SJCRH30 (cell line): Measurements from ENCODE around the gene ITCH. TPM values are rescaled to one million over a fixed set of nuclear protein-coding genes. Genes with fewer than 3 reads are reported as not detected.
A peak's percentile ranks its signal among the peaks of the same experiment; 100 is the strongest.
"Not testable (repeated sequence)": the region's sequence is repeated elsewhere in the genome, so short reads cannot be mapped to it uniquely, and the experiment has no call there.

Experiments used
- DNase-seq, 2 experiments: peaks; one replicate each; pipeline ENCODE4 v3.0.0-alpha.2; 2015 to 2020
- H3K27ac ChIP-seq: fragments of 250-450 bp; sonication (Bioruptor Pico); 2 replicates; pipeline ENCODE4 v1.5.1; 2020; ENCODE audit warnings: mild to moderate bottlenecking, moderate library complexity
- H3K27me3 ChIP-seq: fragments of 250-450 bp; sonication (Bioruptor Pico); 2 replicates; pipeline ENCODE4 v1.5.1; 2020; ENCODE audit warnings: mild to moderate bottlenecking, moderate library complexity
- H3K36me3 ChIP-seq: fragments of 250-450 bp; sonication (Bioruptor Pico); 2 replicates; pipeline ENCODE4 v1.5.1; 2020; ENCODE audit warnings: mild to moderate bottlenecking, moderate library complexity
- H3K4me1 ChIP-seq: fragments of 250-450 bp; sonication (Bioruptor Pico); 2 replicates; pipeline ENCODE4 v1.5.1; 2020; ENCODE audit warnings: mild to moderate bottlenecking, moderate library complexity
- H3K4me3 ChIP-seq: fragments of 250-450 bp; sonication (Bioruptor Pico); 2 replicates; pipeline ENCODE4 v1.5.1; 2020; ENCODE audit warnings: mild to moderate bottlenecking, moderate library complexity
- H3K9me3 ChIP-seq: fragments of 250-450 bp; sonication (Bioruptor Pico); replicated peaks from 2 replicates; pipeline ENCODE4 v1.5.1; 2020; ENCODE audit warnings: mild to moderate bottlenecking, moderate library complexity
- total RNA-seq: library from RNA; depleted of rRNA; stranded (reverse); fragments of >200 nt; shearing (Covaris generic); gene quantifications from 2 replicates; pipeline ENCODE4 v1.2.3, GENCODE V29; 2014

The ITCH gene
- total RNA-seq, 1 experiment from 2014 or later: 91.1 TPM

- Histone ChIP-seq H3K27me3 (no peaks in the 10 kb centered on the region), H3K9me3 (no peaks in the 10 kb centered on the region), H3K4me1 (peaks cover 52% of the 10 kb centered on the region), H3K27ac (peak overlapping the region; percentile 8; the same call in 1 of the 2 replicates), H3K4me3 (no peak overlapping the region), H3K36me3 (peaks cover 53% of the 10 kb centered on the region)
- DNase-seq: peak; percentile 40 to 77
These were observed 109.3 kb downstream of the ITCH start for GRCh38 chr20:34472246-34472925.

DNA sequence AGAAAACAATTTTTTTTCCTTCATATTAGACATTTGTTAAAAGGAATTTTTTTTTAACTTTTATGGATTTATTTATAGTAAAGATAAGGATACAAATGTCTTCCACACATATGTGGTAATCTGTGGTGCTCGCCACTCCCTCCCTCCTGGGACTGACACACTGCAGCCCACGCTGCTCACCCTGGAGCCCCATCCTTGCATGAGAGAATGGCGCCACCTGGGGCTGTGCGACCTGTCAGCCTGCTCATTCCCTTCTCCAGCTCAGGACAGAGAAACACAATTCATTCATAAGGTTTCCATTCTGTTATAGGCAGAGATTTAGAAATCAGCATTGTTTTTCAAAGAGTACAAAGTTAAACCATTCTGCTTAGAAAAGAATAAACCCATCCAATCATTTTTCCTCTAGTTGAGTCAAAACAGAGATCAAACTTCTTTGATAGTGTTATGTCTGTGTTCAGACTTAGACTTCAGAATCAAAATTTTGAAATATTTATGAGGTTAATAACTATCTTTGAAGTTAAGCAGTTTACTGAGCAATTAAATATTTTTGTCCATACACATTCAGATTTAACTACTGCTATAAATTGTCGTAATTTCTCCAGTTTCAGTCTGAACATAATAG is 110.3 kb downstream of the ITCH start:
- Histone ChIP-seq H3K4me3 (no peak overlapping the region), H3K36me3 (peaks cover 63% of the 10 kb centered on the region), H3K4me1 (peaks cover 48% of the 10 kb centered on the region), H3K27ac (peak overlapping the region; percentile 8; the same call in 1 of the 2 replicates), H3K9me3 (no peaks in the 10 kb centered on the region), H3K27me3 (no peaks in the 10 kb centered on the region)
- DNase-seq: peak; percentile 67 to 71

- no peaks in the 10 kb centered on the region for H3K9me3 ChIP-seq
- no peak overlapping the region for H3K27ac ChIP-seq
- H3K36me3 ChIP-seq: peaks cover 75% of the 10 kb centered on the region
- no peak for DNase-seq
- H3K4me1 ChIP-seq: peaks cover 23% of the 10 kb centered on the region
- H3K4me3 ChIP-seq: no peak overlapping the region
- H3K27me3 ChIP-seq: no peaks in the 10 kb centered on the region
These were observed 113.1 kb downstream of the ITCH start for GRCh38 chr20:34475979-34476736.

GRCh38 chr20:34479627-34480026 is 116.6 kb downstream of the ITCH start:
- no peak overlapping the region for H3K27ac ChIP-seq
- no peak for DNase-seq
- peaks cover 86% of the 10 kb centered on the region for H3K36me3 ChIP-seq
- no peaks in the 10 kb centered on the region for H3K27me3 ChIP-seq
- peaks cover 14% of the 10 kb centered on the region for H3K9me3 ChIP-seq
- H3K4me3 ChIP-seq: no peak overlapping the region
- no peaks in the 10 kb centered on the region for H3K4me1 ChIP-seq

DNA sequence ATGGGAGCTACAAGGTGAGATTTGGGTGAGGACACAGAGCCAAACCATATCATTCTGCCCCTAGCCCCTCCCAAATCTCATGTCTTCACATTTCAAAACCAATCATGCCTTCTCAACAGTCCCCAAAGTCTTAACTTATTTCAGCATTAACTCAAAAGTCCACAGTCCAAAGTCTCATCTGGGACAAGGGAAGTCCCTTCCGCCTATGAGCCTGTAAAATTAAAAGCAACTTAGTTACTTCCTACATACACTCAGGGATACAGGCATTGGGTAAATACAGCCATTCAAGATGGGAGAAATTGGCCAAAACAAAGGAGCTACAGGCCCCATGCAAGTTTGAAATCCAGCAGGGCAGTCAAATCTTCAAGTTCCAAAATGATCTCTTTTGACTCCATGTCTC is 119.1 kb downstream of the ITCH start:
- H3K4me3 ChIP-seq, H3K27me3 ChIP-seq, DNase-seq, H3K4me1 ChIP-seq, H3K27ac ChIP-seq: not testable (repeated sequence)
- Histone ChIP-seq H3K9me3 (peaks cover 14% of the 10 kb centered on the region), H3K36me3 (peaks cover 90% of the 10 kb centered on the region)

GRCh38 chr20:34483585-34484220 is 120.6 kb downstream of the ITCH start:
- H3K4me3 ChIP-seq, H3K27ac ChIP-seq, H3K4me1 ChIP-seq, H3K27me3 ChIP-seq, DNase-seq: not testable (repeated sequence)
- H3K9me3 ChIP-seq: peaks cover 14% of the 10 kb centered on the region
- H3K36me3 ChIP-seq: peaks cover 89% of the 10 kb centered on the region

GRCh38 chr20:34485068-34485634 is 122.1 kb downstream of the ITCH start:
- Histone ChIP-seq H3K4me1 (no peaks in the 10 kb centered on the region), H3K36me3 (peaks cover 89% of the 10 kb centered on the region), H3K27me3 (no peaks in the 10 kb centered on the region), H3K9me3 (peaks cover 14% of the 10 kb centered on the region), H3K4me3 (no peak overlapping the region), H3K27ac (no peak overlapping the region)
- no peak for DNase-seq

DNA sequence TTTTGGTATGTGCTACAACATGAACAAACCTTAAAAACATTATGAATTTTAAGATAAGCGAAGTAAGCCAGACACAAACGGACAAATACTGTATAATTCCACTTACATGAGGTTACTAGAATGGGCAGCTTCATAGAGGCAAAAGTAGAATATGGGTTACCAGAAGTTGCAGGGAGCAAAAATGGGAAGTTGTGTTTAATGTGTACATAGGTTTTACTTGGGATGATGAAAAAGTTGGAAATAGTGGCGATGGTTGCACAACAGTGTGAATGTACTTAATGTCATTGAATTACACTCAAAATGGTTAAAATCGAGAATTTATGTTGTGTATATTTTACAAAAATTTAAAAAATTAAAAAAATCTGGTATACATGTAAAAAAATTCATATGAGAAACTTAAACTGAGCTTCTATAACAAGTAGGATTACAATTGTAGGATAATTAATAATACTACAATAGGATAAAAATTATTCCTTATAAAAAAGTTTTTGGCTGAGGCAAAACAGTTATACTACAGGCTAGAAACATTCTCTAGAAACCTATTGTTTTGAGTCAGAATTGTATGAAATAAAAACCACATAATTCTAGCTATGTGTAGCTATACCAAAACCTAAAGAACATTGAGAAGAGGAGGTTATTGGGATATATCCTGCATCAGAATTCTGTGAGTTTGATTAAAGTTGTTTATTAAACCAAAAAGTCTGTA is 128.3 kb downstream of the ITCH start:
- H3K36me3 ChIP-seq: peaks cover 95% of the 10 kb centered on the region
- DNase-seq: no peak
- no peak overlapping the region for H3K27ac ChIP-seq
- no peak overlapping the region for H3K4me3 ChIP-seq
- no peaks in the 10 kb centered on the region for H3K9me3 ChIP-seq
- H3K4me1 ChIP-seq: 0 out of 2 replicates have a peak, but pooled peaks cover 3% of the 10 kb centered on the region
- H3K27me3 ChIP-seq: no peaks in the 10 kb centered on the region

DNA sequence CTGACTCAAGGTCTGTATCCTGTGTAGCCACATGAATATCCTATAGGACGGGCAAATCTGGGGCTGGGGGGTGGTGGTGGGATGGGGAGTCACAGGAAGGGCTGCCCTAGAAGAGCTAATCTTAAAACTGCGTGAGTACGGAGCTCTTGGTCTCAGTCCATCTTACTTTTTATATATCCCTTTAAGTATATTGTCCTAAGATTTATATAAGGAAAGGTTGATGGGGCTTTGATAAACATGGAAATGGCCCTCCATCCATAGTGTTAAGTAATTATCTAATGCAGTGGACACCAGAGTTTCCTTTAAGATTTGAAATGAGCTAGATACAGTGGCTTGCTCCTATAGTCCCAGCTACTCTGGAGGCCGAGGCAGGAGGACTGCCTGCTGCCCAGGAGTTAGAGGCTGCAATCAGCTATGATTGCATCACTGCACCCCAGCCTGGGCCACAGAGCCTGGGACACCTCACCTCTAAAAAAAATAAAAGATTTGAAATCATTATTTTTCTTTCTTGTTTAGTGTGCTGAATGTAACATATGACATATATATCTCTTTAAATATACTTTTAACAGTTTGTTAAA is 128.9 kb downstream of the ITCH start:
- Histone ChIP-seq H3K9me3 (no peaks in the 10 kb centered on the region), H3K27me3 (no peaks in the 10 kb centered on the region), H3K27ac (no peak overlapping the region), H3K4me1 (0 out of 2 replicates have a peak, but pooled peaks cover 3% of the 10 kb centered on the region), H3K4me3 (no peak overlapping the region), H3K36me3 (peaks cover 95% of the 10 kb centered on the region)
- DNase-seq: no peak

DNA sequence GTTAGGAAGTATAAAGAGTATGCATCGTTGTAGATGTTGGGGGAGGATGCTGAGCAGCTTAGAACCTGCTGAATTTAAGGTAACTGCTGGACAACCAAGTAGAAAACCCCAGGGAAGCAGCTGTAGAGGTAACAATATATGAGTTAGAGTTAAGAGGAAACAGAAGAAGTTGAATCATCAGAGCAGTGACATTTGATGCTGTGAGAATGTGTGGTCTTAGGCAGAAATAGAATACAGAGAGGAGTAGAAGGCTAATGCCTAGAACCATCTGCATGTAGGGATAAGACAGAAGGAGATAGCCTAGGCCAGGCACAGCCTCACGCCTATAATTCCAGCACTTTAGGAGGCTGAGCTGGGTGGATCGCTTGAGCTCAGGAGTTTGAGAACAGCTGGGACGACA is 130.6 kb downstream of the ITCH start:
- peak in 1 of 2 experiments; percentile 40 for DNase-seq
- no peak overlapping the region for H3K27ac ChIP-seq
- H3K9me3 ChIP-seq: no peaks in the 10 kb centered on the region
- H3K4me1 ChIP-seq: 0 out of 2 replicates have a peak, but pooled peaks cover 3% of the 10 kb centered on the region
- H3K36me3 ChIP-seq: peaks cover 96% of the 10 kb centered on the region
- H3K4me3 ChIP-seq: no peak overlapping the region
- H3K27me3 ChIP-seq: no peaks in the 10 kb centered on the region

DNA sequence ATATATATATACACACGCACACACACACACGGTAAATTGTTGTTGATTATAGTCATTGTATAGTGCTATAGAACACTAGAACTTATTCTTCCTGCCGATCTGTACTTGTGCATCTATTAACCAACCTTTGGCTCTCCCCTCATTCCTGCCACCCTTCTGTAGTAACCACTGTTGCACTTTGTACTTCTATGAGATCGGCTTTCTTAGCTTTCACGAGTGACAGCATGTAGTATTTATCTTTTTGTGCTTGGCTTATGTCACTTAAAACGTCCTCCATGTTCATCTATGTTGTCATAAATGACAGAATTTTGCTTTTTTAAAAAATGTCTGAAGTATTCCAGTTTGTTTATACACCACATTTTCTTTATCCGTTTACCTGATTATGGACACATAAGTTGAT is 132.2 kb downstream of the ITCH start:
- Histone ChIP-seq H3K36me3 (peaks cover 90% of the 10 kb centered on the region), H3K4me3 (no peak overlapping the region), H3K9me3 (0 out of 2 replicates have a peak, but pooled peaks cover 3% of the 10 kb centered on the region), H3K27me3 (no peaks in the 10 kb centered on the region), H3K27ac (no peak overlapping the region), H3K4me1 (0 out of 2 replicates have a peak, but pooled peaks cover 3% of the 10 kb centered on the region)
- DNase-seq: no peak

GRCh38 chr20:34495916-34496315 is 132.8 kb downstream of the ITCH start:
- H3K27ac ChIP-seq: no peak overlapping the region
- H3K9me3 ChIP-seq: peaks cover 6% of the 10 kb centered on the region; the same call in 1 of the 2 replicates
- H3K36me3 ChIP-seq: peaks cover 90% of the 10 kb centered on the region
- H3K4me1 ChIP-seq: 0 out of 2 replicates have a peak, but pooled peaks cover 3% of the 10 kb centered on the region
- no peak for DNase-seq
- no peaks in the 10 kb centered on the region for H3K27me3 ChIP-seq
- H3K4me3 ChIP-seq: no peak overlapping the region

DNA sequence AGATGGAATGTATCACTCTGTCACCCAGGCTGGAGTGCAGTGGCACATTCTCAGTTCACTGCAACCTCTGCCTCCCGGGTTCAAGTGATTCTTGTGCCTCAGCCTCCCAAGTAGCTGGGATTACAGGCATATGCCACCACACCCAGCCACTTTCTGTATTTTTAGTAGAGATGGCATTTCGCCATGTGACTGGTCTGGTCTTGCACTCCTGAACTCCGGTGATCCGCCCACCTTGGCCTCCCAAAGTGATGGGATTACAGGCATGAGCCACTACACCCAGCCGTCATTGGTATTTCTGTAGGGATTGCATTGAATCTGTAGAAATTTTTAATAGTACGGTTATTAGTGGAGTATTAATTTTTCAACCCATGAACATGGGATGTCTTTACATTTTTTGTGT is 134.5 kb downstream of the ITCH start:
- not testable (repeated sequence) for H3K4me1 ChIP-seq, H3K4me3 ChIP-seq, H3K27ac ChIP-seq, H3K27me3 ChIP-seq, DNase-seq, H3K9me3 ChIP-seq
- peaks cover 86% of the 10 kb centered on the region for H3K36me3 ChIP-seq
